ENCODE data around the gene ADTRP. TPM values are rescaled to one million over a fixed set of nuclear protein-coding genes. Genes with fewer than 3 reads are reported as not detected.

The ADTRP gene
- total RNA-seq, 1 donor from 2014 or later, result 2.5 TPM

- no peak for DNase-seq
Measured at GRCh38 chr6:11722805-11723631, 55.6 kb downstream of the ADTRP start.

- DNase-seq, result no peak
Measured at GRCh38 chr6:11722220-11722619, 56.4 kb downstream of the ADTRP start.

- DNase-seq, result no peak
Measured at GRCh38 chr6:11718463-11718862, 60.1 kb downstream of the ADTRP start.

- no peak for DNase-seq
Measured at GRCh38 chr6:11718031-11718430, 60.6 kb downstream of the ADTRP start.

GRCh38 chr6:11714798-11715285, 63.8 kb downstream of the ADTRP start:
- DNase-seq, result no peak

- no peak for DNase-seq
Measured at GRCh38 chr6:11714116-11714797, 64.3 kb downstream of the ADTRP start.

GRCh38 chr6:11712760-11713159, 65.8 kb downstream of the ADTRP start:
- no peak for DNase-seq

GRCh38 chr6:11711984-11712711, 66.5 kb downstream of the ADTRP start:
- no peak for DNase-seq

GRCh38 chr6:11711003-11711983, 67.3 kb downstream of the ADTRP start:
- DNase-seq, result no peak

GRCh38 chr6:11710311-11710761, 68.3 kb downstream of the ADTRP start:
- DNase-seq, result no peak

GRCh38 chr6:11706171-11706570, 72.4 kb downstream of the ADTRP start:
- DNase-seq, result no peak

- DNase-seq, result no peak
Measured at GRCh38 chr6:11705483-11705882, 73.1 kb downstream of the ADTRP start.

GRCh38 chr6:11705069-11705468, 73.5 kb downstream of the ADTRP start:
- DNase-seq, result no peak

GRCh38 chr6:11703725-11704124, 74.9 kb downstream of the ADTRP start:
- DNase-seq, result no peak

- DNase-seq, result peak; percentile 33
Measured at GRCh38 chr6:11702500-11703130, 76.0 kb downstream of the ADTRP start.

GRCh38 chr6:11702089-11702488, 76.5 kb downstream of the ADTRP start:
- no peak for DNase-seq

GRCh38 chr6:11701573-11701972, 77.0 kb downstream of the ADTRP start:
- no peak for DNase-seq

GRCh38 chr6:11700118-11700718, 78.4 kb downstream of the ADTRP start:
- no peak for DNase-seq

GRCh38 chr6:11699576-11699975, 79.0 kb downstream of the ADTRP start:
- DNase-seq, result no peak

All from occipital lobe (tissue), 2 donors.